NCI-H2107 treated with DMSO at 0.1 percent for 48 hours (cell line): ENCODE measurements around the gene AGO3.
"Not testable (repeated sequence)": the region's sequence is repeated elsewhere in the genome, so short reads cannot be mapped to it uniquely, and the experiment has no call there.

Experiments
- DNase-seq: peaks from one replicate; lab custom pipeline; 2025; ENCODE audit not compliant: unreplicated experiment; lab: John Stamatoyannopoulos, UW

AGO3 gene

GRCh38 chr1:35924838-35925237, 6.1 kb upstream of the AGO3 start:
- no peak for DNase-seq

GRCh38 chr1:35925741-35926140, 5.2 kb upstream of the AGO3 start:
- no peak for DNase-seq

- no peak for DNase-seq
Observed at GRCh38 chr1:35927472-35927871, 3.4 kb upstream of the AGO3 start.

GRCh38 chr1:35929730-35930592, 944 bp upstream of the AGO3 start:
- DNase-seq = peak; percentile 30

GRCh38 chr1:35931446-35932157, 697 bp downstream of the AGO3 start:
- no peak for DNase-seq

GRCh38 chr1:35932158-35932636, 1.3 kb downstream of the AGO3 start:
- no peak for DNase-seq

- no peak for DNase-seq
Observed at GRCh38 chr1:35932941-35933340, 2.0 kb downstream of the AGO3 start.

- no peak for DNase-seq
Observed at GRCh38 chr1:35935442-35936388, 4.8 kb downstream of the AGO3 start.

GRCh38 chr1:35936838-35937237, 5.9 kb downstream of the AGO3 start:
- DNase-seq = no peak

- DNase-seq = no peak
Observed at GRCh38 chr1:35939484-35939883, 8.6 kb downstream of the AGO3 start.

- DNase-seq = no peak
Observed at GRCh38 chr1:35945327-35945726, 14.4 kb downstream of the AGO3 start.

- no peak for DNase-seq
Observed at GRCh38 chr1:35947547-35947946, 16.6 kb downstream of the AGO3 start.

GRCh38 chr1:35958558-35958957, 27.7 kb downstream of the AGO3 start:
- DNase-seq = no peak

GRCh38 chr1:35959304-35959703, 28.4 kb downstream of the AGO3 start:
- no peak for DNase-seq

GRCh38 chr1:35962952-35963351, 32.0 kb downstream of the AGO3 start:
- DNase-seq = no peak

GRCh38 chr1:35964277-35964676, 33.4 kb downstream of the AGO3 start:
- not testable (repeated sequence) for DNase-seq

GRCh38 chr1:35968396-35968795, 37.5 kb downstream of the AGO3 start:
- DNase-seq = no peak

GRCh38 chr1:35971601-35972000, 40.7 kb downstream of the AGO3 start:
- DNase-seq = no peak

- DNase-seq = not testable (repeated sequence)
Observed at GRCh38 chr1:35972631-35973030, 41.7 kb downstream of the AGO3 start.

GRCh38 chr1:35980090-35980489, 49.2 kb downstream of the AGO3 start:
- DNase-seq = no peak

GRCh38 chr1:35988237-35988636, 57.3 kb downstream of the AGO3 start:
- no peak for DNase-seq
